GM10248 (cell line): ENCODE measurements around the gene SIM2.

ENCODE experiments used
- CTCF ChIA-PET: fragments of 300-600 bp; sonication (Branson Sonifier 250); formaldehyde crosslinking; extraction: SDS; loops from one replicate; lab custom pipeline; 2021; ENCODE audit warnings: antibody characterized with exemption; lab: Yijun Ruan, JAX
- POLR2A ChIA-PET: fragments of 350-650 bp; sonication (Branson Sonifier 250); formaldehyde crosslinking; extraction: SDS; loops from one replicate; lab custom pipeline; 2020; ENCODE audit warnings: antibody characterized with exemption; lab: Yijun Ruan, JAX
- DNase-seq: peaks from one replicate; pipeline ENCODE4 v3.0.0; 2012; ENCODE audit errors: extremely low spot score
- TF ChIP-seq, protein P1 (sequence below): IDR thresholded peaks from 2 replicates; pipeline ENCODE4 v1.5.1; 2012; ENCODE audit warnings: mild to moderate bottlenecking, low read depth; ENCODE audit errors: extremely low read depth, missing control alignments, control extremely low read depth

The SIM2 gene

GRCh38 chr21:36692835-36693488 is 6.0 kb upstream of the SIM2 start:
- ChIA-PET POLR2A (no interaction called here), CTCF (interaction anchor here (1.7 to 1.9 kb wide), 2 partner anchors 11 to 190 kb away, joined by 5 to 6 read pairs; no protein-coding TSS in a partner anchor)
- peak; percentile 28 for DNase-seq
- TF ChIP-seq, protein P1, sequence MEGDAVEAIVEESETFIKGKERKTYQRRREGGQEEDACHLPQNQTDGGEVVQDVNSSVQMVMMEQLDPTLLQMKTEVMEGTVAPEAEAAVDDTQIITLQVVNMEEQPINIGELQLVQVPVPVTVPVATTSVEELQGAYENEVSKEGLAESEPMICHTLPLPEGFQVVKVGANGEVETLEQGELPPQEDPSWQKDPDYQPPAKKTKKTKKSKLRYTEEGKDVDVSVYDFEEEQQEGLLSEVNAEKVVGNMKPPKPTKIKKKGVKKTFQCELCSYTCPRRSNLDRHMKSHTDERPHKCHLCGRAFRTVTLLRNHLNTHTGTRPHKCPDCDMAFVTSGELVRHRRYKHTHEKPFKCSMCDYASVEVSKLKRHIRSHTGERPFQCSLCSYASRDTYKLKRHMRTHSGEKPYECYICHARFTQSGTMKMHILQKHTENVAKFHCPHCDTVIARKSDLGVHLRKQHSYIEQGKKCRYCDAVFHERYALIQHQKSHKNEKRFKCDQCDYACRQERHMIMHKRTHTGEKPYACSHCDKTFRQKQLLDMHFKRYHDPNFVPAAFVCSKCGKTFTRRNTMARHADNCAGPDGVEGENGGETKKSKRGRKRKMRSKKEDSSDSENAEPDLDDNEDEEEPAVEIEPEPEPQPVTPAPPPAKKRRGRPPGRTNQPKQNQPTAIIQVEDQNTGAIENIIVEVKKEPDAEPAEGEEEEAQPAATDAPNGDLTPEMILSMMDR, result no peak

DNA sequence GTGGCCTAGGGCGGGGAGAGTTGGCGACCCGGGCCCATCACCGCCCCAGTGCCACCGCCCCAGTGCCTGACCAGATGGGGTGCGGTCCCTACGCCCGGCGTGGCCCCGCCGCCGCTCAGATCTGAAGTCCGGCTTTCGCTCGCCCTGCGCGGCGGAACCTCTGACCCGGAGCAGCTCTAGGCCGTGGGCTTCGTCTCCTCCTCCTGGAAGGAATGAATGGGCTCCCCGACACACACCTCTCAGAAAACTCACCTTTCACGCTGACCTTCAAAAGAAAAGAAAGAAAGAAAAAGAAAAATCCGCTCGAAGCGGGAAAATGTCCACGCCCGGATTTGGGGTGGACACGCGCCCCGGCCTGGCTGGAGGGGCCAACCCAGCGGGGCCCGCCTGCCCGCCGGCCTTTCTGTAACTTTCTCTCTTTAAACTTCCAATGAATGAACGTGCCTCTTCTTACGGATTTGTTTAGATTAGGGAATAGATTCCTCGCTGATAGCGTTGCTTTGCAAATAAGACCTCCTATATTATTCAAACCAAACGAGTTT is 5.4 kb upstream of the SIM2 start:
- ChIA-PET CTCF (interaction anchor here (1.7 kb wide), 1 partner anchor 191 kb away, joined by 5 read pairs; no protein-coding TSS in a partner anchor), POLR2A (no interaction called here)
- TF ChIP-seq, protein P1, result no peak
- peak; percentile 18 for DNase-seq

DNA sequence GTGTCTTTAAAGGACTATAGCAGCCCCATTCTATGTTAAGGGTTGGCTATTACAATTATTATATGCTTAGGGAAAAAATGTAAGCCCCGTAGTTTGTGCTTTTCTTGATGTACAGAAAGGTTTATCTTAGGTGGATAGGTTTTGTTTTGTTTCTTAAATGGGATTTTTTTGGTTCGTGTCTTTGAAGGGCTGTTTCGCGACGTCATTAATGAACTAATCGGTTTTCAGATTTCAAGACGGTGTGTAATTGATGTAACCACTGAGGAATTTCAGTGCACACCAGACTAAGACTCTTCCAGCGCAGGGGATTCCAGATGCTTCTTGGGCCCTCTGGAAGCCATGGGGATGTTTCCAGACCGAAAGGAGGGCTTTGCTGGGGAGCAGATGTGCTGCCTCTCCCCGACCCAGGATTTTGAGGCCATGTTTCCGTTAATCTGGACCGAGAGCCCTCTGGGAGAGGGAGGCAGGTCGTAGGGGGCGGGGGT is 4.8 kb upstream of the SIM2 start:
- TF ChIP-seq, protein P1, result no peak
- ChIA-PET POLR2A (no interaction called here), CTCF (interaction anchor here (1.7 kb wide), 1 partner anchor 192 kb away, joined by 5 read pairs; no protein-coding TSS in a partner anchor)
- peak; percentile 18 for DNase-seq

GRCh38 chr21:36694593-36695282 is 4.2 kb upstream of the SIM2 start:
- CTCF ChIA-PET, result no interaction called here
- DNase-seq, result peak; percentile 17
- POLR2A ChIA-PET, result no interaction called here
- TF ChIP-seq, protein P1, result no peak

DNA sequence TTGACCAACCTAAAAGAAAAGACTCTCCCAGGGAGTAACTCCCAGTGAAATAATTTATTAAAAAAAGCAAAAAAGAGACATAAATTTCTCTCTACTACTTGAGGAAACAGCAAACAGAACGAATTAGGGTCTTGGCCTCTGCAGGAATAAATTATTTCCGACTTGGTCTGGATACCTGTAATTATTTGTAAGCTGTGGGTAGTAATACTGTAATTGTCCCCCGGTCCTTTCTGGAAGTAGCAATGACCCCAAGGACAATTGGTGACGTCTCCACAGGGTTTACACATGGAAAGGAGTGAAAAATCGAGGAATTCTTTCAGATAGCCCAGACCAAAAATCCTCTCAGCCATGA is 3.7 kb upstream of the SIM2 start:
- POLR2A ChIA-PET, result no interaction called here
- CTCF ChIA-PET, result no interaction called here

DNA sequence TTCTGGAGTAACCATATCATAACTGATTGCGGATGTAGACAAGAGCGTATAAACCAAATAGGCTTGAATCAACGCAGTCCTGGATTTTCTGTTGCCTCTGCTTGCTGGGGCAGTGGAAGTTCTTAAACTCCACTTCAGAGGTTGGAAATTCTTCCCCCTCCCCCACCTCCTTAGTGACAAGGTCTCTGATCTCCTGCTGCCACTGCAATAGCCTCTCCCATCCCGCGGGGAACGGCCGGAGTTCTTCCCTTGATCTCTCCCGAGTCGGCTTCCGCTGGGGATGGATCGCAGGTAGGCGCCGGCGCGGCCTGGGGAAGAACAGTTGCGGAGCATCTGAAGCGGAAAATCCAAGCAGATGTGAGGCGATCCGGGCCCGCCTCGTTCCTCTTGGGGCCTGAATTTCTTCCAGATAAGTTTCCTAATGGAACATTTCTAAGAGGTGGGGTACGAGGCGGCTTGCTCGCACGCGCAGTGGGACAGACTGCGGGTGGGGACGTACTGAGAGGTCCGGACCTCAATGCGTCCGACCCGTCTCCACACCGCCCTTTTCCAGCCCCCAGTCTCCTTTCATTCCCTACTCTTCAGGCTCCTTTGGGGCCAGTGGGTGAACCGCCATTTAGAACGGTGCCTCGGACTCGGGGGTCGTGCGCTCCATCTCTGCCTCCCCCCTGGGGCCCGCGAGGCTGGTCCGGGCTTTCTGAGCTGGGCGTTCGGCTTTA is 3.1 kb upstream of the SIM2 start:
- ChIA-PET POLR2A (no interaction called here), CTCF (no interaction called here)

More for the DNA sequence above, 3.7 kb upstream of the SIM2 start:
- TF ChIP-seq, protein P1, result no peak
- no peak for DNase-seq

More for the DNA sequence above, 3.1 kb upstream of the SIM2 start:
- peak; percentile 19 for DNase-seq
- TF ChIP-seq, protein P1, result no peak
